ENCODE measurements around the gene GPR31. TPM values are rescaled to one million over a fixed set of nuclear protein-coding genes. Genes with fewer than 3 reads are reported as not detected.

GPR31 gene
- total RNA-seq, 1 donor from 2014 or later: not detected

- ATAC-seq (no peak), DNase-seq (no peak)
- Histone ChIP-seq H3K36me3 (no peaks in the 10 kb centered on the region), H3K4me3 (no peak overlapping the region), H3K4me1 (no peaks in the 10 kb centered on the region), H3K27me3 (ENCODE audit: low read depth) (peaks cover 12% of the 10 kb centered on the region), H3K9me3 (no peaks in the 10 kb centered on the region), H3K27ac (no peak overlapping the region)
- TF ChIP-seq CTCF (IDR thresholded peaks at IDR 0.05): no peak
- intact Hi-C loops (cut with DNase I): no loop called here
These were observed 6.7 kb downstream of the GPR31 start for GRCh38 chr6:167150941-167151549.

GRCh38 chr6:167148997-167149396 is 8.8 kb downstream of the GPR31 start:
- ATAC-seq: no peak
- H3K27ac ChIP-seq: no peak overlapping the region
- H3K9me3 ChIP-seq: no peaks in the 10 kb centered on the region
- peaks cover 18% of the 10 kb centered on the region for H3K27me3 ChIP-seq (ENCODE audit: low read depth)
- no peaks in the 10 kb centered on the region for H3K4me1 ChIP-seq
- H3K4me3 ChIP-seq: no peak overlapping the region
- no peak for TF ChIP-seq CTCF (IDR thresholded peaks at IDR 0.05)
- no peak for DNase-seq
- no peaks in the 10 kb centered on the region for H3K36me3 ChIP-seq
- intact Hi-C loops (cut with DNase I): no loop called here

GRCh38 chr6:167148021-167148420 is 9.8 kb downstream of the GPR31 start:
- intact Hi-C loops (cut with DNase I): no loop called here
- H3K27me3 ChIP-seq (ENCODE audit: low read depth): peaks cover 18% of the 10 kb centered on the region
- no peaks in the 10 kb centered on the region for H3K9me3 ChIP-seq
- DNase-seq (no peak), ATAC-seq (no peak)
- H3K27ac ChIP-seq: no peak overlapping the region
- H3K4me3 ChIP-seq: no peak overlapping the region
- TF ChIP-seq CTCF (IDR thresholded peaks at IDR 0.05): no peak
- H3K36me3 ChIP-seq: no peaks in the 10 kb centered on the region
- H3K4me1 ChIP-seq: no peaks in the 10 kb centered on the region

- no peak for TF ChIP-seq CTCF (IDR thresholded peaks at IDR 0.05)
- Histone ChIP-seq H3K36me3 (no peaks in the 10 kb centered on the region), H3K9me3 (no peaks in the 10 kb centered on the region), H3K4me3 (no peak overlapping the region), H3K27me3 (ENCODE audit: low read depth) (peaks cover 18% of the 10 kb centered on the region), H3K4me1 (no peaks in the 10 kb centered on the region), H3K27ac (no peak overlapping the region)
- intact Hi-C loops (cut with DNase I): no loop called here
- ATAC-seq: no peak
- no peak for DNase-seq
These were observed 10.8 kb downstream of the GPR31 start for GRCh38 chr6:167146977-167147376.

- no peak for TF ChIP-seq CTCF (IDR thresholded peaks at IDR 0.05)
- intact Hi-C loops (cut with DNase I): no loop called here
These were observed 11.6 kb downstream of the GPR31 start for GRCh38 chr6:167146135-167146534.

More at GRCh38 chr6:167146135-167146534, 11.6 kb downstream of the GPR31 start:
- ATAC-seq: peak in 1 of 2 donors; percentile 68
- Histone ChIP-seq H3K36me3 (no peaks in the 10 kb centered on the region), H3K27me3 (ENCODE audit: low read depth) (peaks cover 18% of the 10 kb centered on the region), H3K4me3 (no peak overlapping the region), H3K4me1 (no peaks in the 10 kb centered on the region), H3K9me3 (no peaks in the 10 kb centered on the region), H3K27ac (no peak overlapping the region)
- DNase-seq: no peak
